HuH-7 (cell line): ENCODE measurements around the gene HSBP1L1.
"Not testable (repeated sequence)": the region's sequence is repeated elsewhere in the genome, so short reads cannot be mapped to it uniquely, and the experiment has no call there.

Source experiments
- DNase-seq: peaks from one replicate; pipeline ENCODE4 v3.0.0; 2011; ENCODE audit warnings: low spot score

Gene HSBP1L1

DNA sequence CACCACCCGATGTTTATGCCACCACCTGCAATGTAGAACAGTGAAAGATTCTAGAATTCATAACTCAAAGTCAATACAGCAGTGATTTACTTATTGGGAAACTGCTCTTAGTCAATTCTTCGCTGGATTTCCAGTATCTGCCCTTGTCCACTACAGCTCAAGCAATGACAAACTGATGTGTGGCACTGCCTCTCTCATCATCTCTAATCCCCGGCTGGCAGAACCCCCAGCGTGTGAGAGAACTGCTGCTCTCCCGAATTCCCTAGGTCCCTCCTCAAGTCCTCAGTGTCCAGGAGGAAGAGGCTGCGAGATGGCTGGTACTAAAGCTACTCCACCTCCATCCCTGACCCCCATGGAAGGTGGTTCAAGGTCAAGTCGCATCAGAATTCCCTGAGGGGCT lies 22.3 kb downstream of the HSBP1L1 start:
- DNase-seq, result no peak

DNA sequence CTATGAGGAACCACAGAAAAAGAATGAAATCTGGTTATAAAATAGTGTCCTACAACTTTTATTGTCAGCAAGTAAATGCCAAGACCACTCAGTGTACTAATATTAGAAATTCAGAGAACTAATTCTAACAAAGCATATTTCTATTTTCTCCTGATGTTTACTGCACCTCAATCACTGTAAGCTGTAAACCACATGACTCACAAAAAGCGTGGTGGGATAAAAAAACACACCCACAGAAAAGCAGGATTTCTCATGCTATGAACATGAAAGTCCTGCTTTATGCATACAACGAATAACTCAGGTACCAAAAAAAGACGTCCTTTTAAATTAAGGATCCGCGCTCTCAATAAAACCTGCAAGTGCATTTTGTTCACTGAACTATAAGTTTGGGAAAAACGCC lies 23.1 kb downstream of the HSBP1L1 start:
- DNase-seq, result no peak

GRCh38 chr18:79988071-79988450 lies 23.6 kb downstream of the HSBP1L1 start:
- DNase-seq, result peak; percentile 64

DNA sequence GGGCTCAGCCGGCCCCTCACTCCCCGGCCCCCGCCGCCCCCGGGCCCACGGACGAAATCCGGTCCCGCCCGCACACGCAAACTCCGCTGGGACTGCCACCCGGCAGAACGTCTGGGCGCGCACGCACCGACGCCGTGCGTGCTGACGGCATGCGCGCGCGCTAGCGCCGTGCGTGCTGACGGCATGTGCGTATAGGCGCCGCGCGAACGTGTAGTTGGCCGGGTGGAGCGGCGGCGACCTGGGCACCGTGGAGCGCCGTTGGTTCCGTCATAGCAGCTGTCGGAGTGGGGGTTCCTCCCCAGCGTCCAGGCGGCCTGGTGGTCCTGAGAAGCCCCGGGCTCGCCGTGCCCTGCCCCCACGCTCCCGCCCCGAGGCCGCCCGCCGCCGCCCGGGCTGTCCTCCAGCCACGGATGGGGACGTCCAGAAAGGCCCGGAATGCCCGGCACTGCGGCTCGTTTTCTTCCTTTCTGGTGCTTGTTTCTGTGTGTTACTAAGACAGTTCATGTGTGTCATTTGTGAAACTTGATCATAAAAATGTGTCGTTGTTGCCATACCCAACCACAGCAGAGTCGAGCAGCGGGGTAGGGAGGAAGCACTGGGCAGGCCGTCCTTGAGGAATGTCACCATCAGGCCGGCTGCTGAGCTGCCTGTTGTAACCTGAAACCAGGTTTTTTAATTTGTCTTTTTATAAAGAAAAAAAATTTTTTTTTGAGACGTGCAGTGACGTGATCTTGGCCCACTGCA lies 24.2 kb downstream of the HSBP1L1 start, which contains the start of gene TXNL4A:
TXNL4A (minus strand) TSS at position 113 of the 744 bp plus-strand sequence. CDS start 171 bp downstream, outside the sequence.
- DNase-seq, result peak; percentile 72

DNA sequence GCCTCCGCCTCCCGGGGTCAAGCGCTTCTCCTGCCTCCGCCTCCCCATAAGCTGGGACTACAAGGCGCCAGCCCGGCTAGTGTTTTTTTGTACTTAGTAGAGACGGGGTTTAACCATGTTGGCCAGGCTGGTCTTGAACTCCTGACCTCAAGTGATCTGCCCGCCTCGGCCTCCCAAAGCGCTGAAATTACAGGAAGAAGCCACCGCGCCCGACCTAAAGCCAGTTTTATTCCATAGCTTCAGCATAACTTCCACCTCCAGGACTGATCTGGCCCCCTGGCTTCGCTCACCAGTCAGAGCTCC lies 24.7 kb downstream of the HSBP1L1 start:
- no peak for DNase-seq

DNA sequence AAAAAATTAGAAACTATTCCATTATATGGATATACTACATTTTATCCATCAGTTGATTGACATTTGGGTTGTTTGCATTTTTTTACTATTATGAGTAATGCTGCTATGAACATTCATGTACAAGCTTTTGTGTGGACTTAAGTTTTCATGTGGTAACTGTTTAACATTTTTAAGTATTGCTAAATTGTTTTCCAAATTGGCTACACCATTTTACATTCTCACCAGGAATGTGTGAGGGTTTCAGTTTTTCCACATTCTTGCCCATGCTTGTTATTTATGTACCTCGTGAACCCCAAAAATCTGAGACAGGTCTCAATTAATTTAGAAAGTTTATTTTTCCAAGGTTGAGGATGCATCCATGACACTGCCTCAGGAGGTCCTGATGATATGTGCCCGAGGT lies 27.1 kb downstream of the HSBP1L1 start:
- DNase-seq, result no peak

- not testable (repeated sequence) for DNase-seq
Observed at GRCh38 chr18:79999701-80000100, 35.3 kb downstream of the HSBP1L1 start.

DNA sequence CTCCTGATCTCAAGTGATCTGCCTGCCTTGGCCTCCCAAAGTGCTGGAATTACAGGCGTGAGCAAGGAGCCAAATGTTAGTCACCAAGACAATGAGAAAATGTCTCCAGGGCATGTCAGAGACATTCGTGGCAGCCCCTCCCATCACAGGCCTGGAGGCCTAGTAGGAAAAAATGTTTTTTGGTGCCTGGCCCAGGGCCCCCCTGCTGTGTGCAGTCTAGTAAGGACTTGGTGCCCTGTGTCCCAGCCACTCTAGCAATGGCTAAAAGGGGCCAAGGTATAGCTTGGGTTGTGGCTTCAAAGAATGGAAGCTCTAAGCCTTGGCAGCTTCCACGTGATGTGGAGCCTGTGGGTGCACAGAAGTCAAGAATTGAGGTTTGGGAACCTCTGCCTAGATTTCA lies 36.4 kb downstream of the HSBP1L1 start:
- DNase-seq, result no peak

- no peak for DNase-seq
Observed at GRCh38 chr18:80002468-80002867, 38.0 kb downstream of the HSBP1L1 start.

DNA sequence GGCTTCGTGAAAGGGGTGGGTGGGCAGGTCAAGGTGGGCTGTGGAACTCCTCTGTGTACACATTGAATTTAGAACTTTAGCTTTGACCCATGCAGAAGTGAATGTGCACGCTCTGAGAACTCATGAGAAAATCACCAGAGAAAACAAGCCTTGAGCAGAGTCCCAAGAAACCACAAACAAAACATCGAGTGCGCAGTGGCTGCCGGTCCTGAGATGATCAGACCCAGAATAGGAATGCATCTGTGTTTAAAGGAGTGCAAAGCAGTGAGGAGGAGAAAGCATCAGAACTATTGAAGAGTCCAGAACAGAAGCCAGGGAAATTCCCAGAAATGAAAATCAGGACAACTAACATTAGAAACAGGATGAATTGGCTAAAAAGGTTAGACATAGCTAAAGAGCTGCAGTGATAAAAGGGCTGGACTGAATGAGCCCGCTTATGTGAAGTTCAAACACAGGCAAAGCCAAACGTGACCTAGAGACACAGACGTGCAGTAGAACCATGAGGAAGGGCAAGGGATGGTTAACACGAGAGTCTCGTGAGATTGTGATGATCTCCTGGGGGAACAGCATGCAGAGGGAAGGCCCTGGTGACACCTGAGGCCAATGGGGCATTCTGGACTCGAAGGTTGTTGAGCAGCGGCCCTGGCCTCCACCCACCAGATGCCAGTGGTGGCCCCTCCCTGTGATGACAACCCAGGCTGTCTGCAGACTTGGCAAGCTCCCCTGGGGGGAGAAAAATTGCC lies 40.3 kb downstream of the HSBP1L1 start:
- DNase-seq, result no peak

DNA sequence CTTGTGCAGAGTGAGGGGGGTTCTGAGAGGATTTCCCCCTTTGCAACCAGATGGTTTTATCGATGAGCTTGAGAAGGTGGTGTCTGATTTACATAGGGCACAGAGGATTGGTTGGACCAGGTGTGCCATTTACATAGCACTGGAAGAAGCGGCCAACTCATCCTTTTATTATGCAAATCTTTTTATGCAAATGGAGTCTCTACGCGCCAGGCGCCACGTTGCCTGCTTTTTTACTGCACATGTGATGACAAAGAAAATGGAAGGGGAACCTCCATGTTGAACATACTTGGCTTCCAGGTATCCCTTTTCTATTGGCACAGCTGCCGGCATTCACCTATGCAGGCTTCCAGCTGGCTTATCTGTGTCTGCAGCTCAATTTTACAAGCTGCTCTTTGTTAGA lies 42.3 kb downstream of the HSBP1L1 start:
- no peak for DNase-seq

GRCh38 chr18:80009661-80010550 lies 45.5 kb downstream of the HSBP1L1 start:
- DNase-seq, result no peak

DNA sequence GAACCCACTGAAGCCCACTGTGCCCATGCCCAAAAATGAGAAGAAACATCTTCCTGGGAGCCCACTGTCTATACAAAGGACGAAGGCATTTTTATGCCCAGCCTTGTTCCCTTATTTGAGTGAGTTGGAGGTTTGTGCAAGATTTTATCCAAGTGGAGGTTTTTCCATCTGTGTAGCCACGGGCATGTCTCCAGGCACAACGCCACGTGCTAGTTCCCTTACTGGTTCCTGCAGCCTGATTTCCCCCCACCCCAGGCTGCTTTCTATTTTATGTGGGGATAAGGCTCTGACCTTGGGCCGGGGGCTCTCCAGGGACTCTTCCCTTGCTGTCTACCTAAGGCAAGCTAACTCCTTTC lies 46.1 kb downstream of the HSBP1L1 start:
- no peak for DNase-seq

DNA sequence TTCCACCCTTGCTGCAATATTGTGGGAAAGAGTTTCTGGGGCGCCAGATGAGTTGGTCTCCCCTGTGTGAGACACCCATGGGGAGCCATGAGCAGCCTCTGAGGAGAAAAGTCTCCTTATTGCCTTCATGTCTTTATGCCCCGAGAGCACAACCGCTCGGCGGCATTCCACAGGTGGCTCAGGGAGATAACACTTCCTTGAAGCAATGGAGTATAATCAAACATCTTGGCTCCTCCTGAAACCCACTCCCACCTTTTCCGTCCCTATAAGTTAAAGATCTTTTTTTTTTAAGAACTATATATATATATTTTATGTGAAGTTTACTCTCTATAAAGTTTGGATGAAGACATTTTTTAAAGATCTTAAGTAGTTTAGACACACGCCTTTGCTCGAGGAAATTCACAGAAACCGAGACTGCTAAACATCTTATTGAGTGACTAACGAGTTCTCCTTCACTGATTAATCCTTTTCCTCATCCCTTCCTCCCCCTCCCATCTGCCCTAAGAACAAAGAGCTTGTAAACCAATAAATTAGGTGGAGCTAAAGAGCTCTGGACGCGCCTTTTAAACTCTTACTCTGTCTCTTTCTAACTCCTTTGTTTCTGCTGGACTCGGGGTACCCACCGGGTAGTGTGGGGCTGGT lies 47.2 kb downstream of the HSBP1L1 start:
- not testable (repeated sequence) for DNase-seq

DNA sequence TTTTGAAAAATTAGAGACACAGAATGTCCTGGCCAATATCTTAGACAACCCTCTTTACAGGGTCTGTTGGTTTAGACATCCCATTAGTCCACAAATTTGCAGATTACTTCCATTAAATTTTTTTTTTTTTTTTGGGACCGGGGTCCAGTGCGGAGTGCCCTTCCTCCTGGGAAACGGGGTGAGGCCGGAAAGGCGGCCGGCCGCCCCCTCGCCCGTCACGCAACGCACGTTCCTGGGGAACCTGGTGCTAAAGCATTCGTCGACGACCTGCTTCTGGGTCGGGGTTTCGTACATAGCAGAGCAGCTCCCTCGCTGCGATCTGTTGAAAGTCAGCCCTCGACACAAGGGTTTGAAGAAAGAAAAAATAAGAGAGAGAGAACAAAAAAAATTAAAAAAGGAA lies 48.3 kb downstream of the HSBP1L1 start:
- no peak for DNase-seq
